T1000 (cell line): Measurements from ENCODE around the gene PAOX.
"Not testable (repeated sequence)": the region's sequence is repeated elsewhere in the genome, so short reads cannot be mapped to it uniquely, and the experiment has no call there.

ENCODE experiments used
- DNase-seq: peaks from one replicate; lab custom pipeline; 2025; ENCODE audit warnings: mixed read lengths; lab: John Stamatoyannopoulos, UW

Gene PAOX

DNA sequence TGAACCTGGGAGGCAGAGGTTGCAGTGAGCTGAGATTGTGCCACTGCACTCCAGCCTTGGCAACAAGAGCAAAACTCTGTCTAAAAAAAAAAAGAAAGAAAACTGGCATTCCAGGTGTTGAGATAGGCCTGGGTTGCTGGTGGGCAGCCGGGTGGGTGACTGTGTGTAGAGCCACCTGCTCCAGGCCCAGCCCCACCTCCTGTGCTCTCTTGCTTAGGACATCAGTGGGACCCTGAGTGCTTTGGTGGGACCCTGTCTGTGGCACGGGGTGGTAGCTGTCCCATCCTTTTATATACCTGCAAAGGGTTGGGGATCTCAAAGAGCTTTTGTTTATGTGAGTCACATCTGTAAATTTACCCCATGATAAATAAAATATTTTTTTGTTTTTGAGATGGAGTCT, 6.2 kb downstream of the PAOX start:
- DNase-seq: no peak

DNA sequence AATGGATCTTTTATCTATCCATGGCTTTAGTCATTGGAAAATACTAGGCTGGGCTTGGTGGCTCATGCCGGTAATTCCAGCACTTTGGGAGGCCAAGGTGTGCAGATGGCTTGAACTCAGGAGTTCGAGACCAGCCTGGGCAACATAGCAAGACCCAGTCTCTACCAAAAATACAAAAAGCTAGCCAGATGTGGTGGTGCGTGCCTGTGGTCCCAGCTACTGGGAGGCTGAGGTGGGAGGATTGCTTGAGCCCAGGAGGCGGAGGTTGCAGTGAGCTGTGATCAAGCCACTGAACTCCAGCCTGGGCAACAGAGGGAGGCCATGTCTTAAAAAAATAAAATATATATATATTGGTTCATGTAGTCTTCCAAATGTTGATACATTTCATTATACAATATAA, 7.9 kb downstream of the PAOX start:
- DNase-seq: not testable (repeated sequence)

DNA sequence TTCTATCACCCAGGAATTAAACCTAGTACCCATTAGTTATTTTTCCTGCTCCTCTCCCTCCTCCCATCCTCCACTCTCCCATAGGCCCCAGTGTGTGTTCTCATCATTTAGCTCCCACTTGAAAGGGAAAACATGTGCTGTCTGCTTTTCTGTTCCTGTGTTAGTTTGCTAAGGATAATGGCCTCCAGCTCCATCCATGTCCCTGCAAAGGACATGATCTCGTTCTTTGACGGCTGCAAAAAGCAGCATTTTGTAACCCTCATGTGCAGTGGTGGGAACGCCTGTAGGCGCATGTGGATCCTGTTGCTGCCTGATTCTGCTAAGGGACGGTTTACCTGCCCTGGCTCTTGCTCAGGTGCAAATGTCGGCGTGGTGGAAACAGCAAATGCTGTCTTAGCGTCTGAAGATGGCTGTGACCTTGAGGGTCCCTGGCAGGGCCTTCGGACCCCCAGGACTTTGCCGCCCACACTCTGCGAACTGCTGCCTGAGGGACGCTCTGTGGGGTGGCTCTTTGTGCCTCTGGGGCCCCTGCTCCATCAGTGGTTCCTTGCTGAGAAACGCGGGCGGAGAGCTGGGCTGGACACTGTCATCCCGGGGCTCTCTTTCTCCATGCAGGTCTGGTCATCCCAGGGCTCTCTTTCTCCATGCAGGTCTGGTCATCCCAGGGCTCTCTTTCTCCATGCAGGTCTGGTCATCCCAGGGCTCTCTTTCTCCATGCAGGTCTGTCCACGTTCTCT, 9.3 kb downstream of the PAOX start:
- no peak for DNase-seq

GRCh38 chr10:133388973-133389818, 10.1 kb downstream of the PAOX start:
- DNase-seq: no peak

- DNase-seq: no peak
Measured at GRCh38 chr10:133390597-133391248, 11.7 kb downstream of the PAOX start.

GRCh38 chr10:133391249-133391635, 12.2 kb downstream of the PAOX start:
- DNase-seq: no peak

DNA sequence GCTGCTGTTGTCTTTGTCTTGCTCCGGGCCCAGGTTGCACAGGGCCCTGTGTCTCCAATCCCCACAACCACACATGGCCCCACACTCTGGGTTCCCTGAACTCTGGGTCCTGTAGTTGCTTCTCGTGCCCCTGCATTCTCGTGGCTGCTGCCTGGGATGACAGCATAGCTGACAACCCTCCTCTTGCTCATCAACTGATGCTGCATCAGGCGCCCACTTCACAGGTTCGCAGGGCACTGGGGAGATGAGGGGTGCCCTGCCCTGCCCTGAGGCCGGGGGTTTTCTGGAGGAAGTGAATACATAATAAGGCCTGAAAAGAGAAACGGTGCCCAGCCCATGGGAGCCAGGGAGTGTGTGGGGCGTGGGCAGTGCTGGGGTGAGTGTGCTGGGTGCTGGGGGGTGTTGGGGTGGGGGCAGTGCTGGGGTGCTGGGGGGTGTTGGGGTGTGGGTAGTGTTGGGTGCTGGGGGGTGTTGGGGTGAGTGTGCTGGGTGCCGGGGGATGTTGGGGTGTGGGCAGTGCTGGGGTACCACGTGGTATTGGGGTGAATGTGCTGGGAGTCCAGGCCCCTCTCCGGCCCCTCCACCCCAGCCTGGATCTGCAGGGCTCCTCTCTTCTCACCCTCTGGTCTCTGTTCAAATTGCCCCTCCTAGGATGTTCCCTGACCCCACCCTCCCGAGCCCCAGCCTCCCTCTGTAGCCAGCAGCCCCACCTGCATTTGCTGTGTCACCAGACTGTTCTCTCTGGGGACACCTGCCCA, 12.9 kb downstream of the PAOX start:
- DNase-seq: no peak

DNA sequence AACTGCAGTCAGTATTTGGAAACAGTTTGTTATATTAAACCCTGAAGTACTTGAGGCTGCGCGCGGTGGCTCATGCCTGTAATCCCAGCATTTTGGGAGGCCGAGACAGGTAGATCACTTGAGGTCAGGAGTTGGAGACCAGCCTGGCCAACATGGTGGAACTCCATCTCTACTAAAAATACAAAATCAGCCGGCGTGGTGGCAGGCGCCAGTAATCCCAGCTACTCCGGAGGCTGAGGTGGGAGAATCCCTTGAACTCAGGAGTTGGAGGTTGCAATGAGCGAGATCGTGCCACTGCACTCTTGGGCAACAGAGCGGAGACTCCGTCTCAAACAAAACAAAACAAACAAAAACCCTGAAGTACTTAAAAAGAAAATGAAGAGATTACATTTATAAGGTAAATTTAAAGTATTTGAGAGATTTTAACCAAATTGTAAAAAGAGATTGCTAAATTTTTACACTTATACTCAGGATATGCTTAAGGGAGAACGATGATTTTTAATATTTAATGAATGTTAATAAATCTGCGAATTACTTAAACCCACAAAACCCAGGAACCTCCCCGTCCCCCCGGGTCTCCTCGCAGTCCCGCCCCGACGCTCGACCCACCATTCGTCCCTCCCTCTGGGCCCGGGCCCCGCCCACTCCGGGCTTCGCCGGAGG, 14.5 kb downstream of the PAOX start:
- DNase-seq: peak; percentile 16

DNA sequence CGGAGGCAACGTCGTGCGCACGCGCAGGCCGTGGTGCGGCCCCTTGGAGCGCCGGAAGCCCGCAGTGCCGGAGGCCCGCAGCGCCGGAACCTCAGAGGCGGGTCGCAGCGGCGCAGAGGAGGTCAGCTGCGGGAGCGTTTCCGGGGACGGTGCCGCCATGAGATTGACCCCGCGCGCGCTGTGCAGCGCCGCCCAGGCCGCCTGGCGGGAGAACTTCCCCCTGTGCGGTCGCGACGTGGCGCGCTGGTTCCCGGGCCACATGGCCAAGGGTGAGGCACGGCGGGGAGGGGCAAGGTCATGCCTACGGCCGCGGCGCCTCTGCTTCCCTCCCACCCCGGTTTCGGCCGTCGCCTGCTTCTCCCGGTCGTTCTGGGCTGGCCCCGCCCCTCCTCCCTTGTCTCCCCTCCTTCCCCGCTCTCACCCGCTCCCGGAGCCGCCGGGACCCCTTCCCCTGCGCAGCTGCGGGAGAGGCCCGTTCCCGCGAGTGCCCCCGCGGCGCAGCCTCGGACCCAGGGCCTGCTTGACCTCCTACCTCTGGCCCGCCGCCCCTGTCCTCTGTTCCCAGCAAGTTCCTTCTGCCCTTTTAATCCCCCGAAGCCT, 15.1 kb downstream of the PAOX start, which contains the start of gene MTG1:
TSS of gene MTG1 (plus strand) at position 94 of the 600 bp plus-strand sequence. CDS start at position 158, 64 bp downstream.
- DNase-seq: peak; percentile 96

- no peak for DNase-seq
Measured at GRCh38 chr10:133394801-133395221, 15.7 kb downstream of the PAOX start.

GRCh38 chr10:133396035-133396624, 17.1 kb downstream of the PAOX start:
- DNase-seq: no peak

- DNase-seq: no peak
Measured at GRCh38 chr10:133397938-133398337, 18.9 kb downstream of the PAOX start.

- DNase-seq: no peak
Measured at GRCh38 chr10:133399123-133399601, 20.1 kb downstream of the PAOX start.

- no peak for DNase-seq
Measured at GRCh38 chr10:133400624-133401424, 21.8 kb downstream of the PAOX start.

DNA sequence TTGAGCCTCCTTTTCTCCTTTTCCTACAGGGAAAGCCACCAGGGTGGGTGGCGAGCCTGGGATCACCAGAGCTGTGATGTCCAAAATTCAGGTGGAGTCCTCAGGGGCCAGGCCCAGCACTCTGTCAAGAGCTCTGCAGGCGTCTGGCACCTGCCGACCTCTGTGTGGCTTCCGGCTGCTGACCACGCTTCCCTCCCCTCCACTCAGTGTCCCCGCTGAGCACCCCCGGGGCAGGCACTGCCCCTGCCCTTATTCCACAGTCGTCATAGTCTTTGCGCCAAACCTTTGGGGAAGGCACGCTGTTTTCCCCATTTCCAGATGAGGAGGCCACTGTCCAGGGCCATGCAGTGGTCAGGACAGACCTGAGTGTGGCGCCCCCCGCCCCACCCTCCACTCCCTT, 22.4 kb downstream of the PAOX start:
- DNase-seq: no peak

GRCh38 chr10:133401981-133402725, 23.1 kb downstream of the PAOX start:
- no peak for DNase-seq

DNA sequence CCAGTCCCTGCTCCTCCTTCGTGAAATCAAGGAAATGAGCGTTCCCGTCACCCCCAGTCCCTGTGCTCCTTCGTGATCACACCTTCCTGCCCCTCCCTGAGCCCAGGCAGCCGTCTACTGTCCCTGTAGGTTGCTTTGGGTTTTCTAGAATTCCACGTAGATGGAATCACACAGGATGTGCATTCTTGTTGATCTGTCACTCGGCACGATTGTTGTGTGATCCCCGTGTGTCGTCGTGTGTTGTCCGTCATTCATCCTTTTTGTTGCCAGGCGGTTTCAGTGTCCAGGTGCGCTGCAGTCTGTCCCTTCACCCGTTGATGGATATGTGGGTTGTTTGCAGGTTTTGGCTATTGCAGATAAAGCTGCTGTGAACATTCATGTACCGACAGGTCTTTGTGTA, 24.3 kb downstream of the PAOX start:
- DNase-seq: no peak

GRCh38 chr10:133403784-133404183, 24.7 kb downstream of the PAOX start:
- DNase-seq: no peak

DNA sequence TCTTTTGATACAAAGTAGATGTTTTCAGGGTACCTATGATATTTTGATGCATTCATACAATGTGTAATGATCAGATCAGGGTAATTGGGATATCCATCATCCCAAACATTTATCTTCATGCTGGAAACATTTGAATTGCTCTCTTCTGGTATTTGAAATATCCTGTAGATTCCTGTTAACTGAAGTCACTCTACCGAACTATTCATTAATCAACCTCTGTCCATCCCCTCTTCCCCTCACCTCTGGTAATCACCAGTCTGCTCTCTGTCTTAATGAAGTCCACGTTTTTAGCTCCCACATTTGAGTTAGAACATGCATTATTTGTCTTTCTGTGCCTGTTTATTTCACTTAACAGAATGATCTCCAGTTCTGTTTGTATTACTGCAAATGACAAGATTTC, 26.2 kb downstream of the PAOX start:
- DNase-seq: no peak
